H1 (cell line): ENCODE measurements around the gene TSPAN15. TPM values are rescaled to one million over a fixed set of nuclear protein-coding genes. Genes with fewer than 3 reads are reported as not detected.

Experiments
- CTCF ChIA-PET: fragments of 300-600 bp; sonication (Branson Sonifier 250); formaldehyde crosslinking; loops from one replicate; lab custom pipeline; 2021; ENCODE audit not compliant: partially characterized antibody; lab: Charles Lee
- POLR2A ChIA-PET: fragments of 300-600 bp; sonication (Branson Sonifier 250); formaldehyde crosslinking; loops from one replicate; lab custom pipeline; 2021; ENCODE audit warnings: inconsistent platforms; ENCODE audit not compliant: partially characterized antibody; lab: Charles Lee
- DNase-seq, 2 experiments: peaks; one replicate each; pipeline versions ENCODE4 v3.0.0 to v3.0.0-alpha.2; 2010 to 2022; ENCODE audit warnings: low spot score in 2 of 2, low read depth in 1 of 2, mixed read lengths in 1 of 2
- FAIRE-seq: peaks from 2 replicates; lab custom pipeline; 2011; peaks lifted over from hg19 to GRCh38; lab: Jason Lieb, UNC
- H2AFZ ChIP-seq: 2 replicates; pipeline ENCODE4 v1.8.1; 2012; ENCODE audit warnings: low read length, inconsistent platforms
- H2AK5ac ChIP-seq: 2 replicates; pipeline ENCODE4 v1.6.1; 2013; ENCODE audit warnings: low read depth, low read length
- H2BK120ac ChIP-seq: replicated peaks from 2 replicates; pipeline ENCODE3; 2013; ENCODE audit warnings: low read depth, low read length, inconsistent platforms
- H2BK12ac ChIP-seq: 2 replicates; pipeline ENCODE4 v1.6.1; 2013; ENCODE audit warnings: low read depth, low read length
- H2BK15ac ChIP-seq: 2 replicates; pipeline ENCODE4 v1.6.1; 2013; ENCODE audit warnings: low read length
- H2BK20ac ChIP-seq: 2 replicates; pipeline ENCODE4 v1.6.1; 2013; ENCODE audit warnings: low read length
- H2BK5ac ChIP-seq: 2 replicates; pipeline ENCODE4 v1.6.1; 2013; ENCODE audit warnings: low read depth, low read length
- H3K14ac ChIP-seq: 2 replicates; pipeline ENCODE4 v1.6.1; 2013; ENCODE audit warnings: inconsistent platforms; ENCODE audit not compliant: insufficient read length
- H3K18ac ChIP-seq: 2 replicates; pipeline ENCODE4 v1.6.1; 2013; ENCODE audit warnings: low read length; ENCODE audit errors: extremely low read depth
- H3K23ac ChIP-seq: 2 replicates; pipeline ENCODE4 v1.6.1; 2013; ENCODE audit warnings: inconsistent platforms; ENCODE audit not compliant: insufficient read length
- H3K23me2 ChIP-seq: 2 replicates; pipeline ENCODE4 v1.6.1; 2013; ENCODE audit warnings: low read depth, low read length
- H3K27ac ChIP-seq: 2 replicates; pipeline ENCODE4 v1.6.1; 2011; ENCODE audit warnings: low read depth, low read length, inconsistent platforms
- H3K27me3 ChIP-seq, 4 experiments: replicated peaks in 1 of 4; 1 replicate in 1 of 4; 2 replicates in 3 of 4; pipeline versions ENCODE4 v1.6.1 to v1.8.1; 2011 to 2013; ENCODE audit warnings: low read length in 3 of 4, mild to moderate bottlenecking in 3 of 4, inconsistent platforms in 2 of 4, mixed read lengths in 2 of 4, moderate library complexity in 1 of 4; ENCODE audit not compliant: control insufficient read depth in 3 of 4, insufficient read depth in 3 of 4; ENCODE audit errors: extremely low read depth in 1 of 4
- H3K36me3 ChIP-seq, 4 experiments: 2 replicates each; pipeline versions ENCODE4 v1.6.1 to v1.8.1; 2011 to 2013; ENCODE audit warnings: mild to moderate bottlenecking in 4 of 4, low read length in 3 of 4, moderate library complexity in 2 of 4, control low read depth in 1 of 4, inconsistent platforms in 1 of 4; ENCODE audit not compliant: insufficient read depth in 4 of 4, control insufficient read depth in 2 of 4
- H3K4ac ChIP-seq: replicated peaks from 2 replicates; pipeline ENCODE3; 2013; ENCODE audit warnings: low read length, low read depth, mixed read lengths, inconsistent platforms; ENCODE audit not compliant: insufficient read length
- H3K4me1 ChIP-seq, 4 experiments: replicated peaks in 1 of 4; 1 replicate in 1 of 4; 2 replicates in 3 of 4; pipeline versions ENCODE4 v1.6.1 to v1.8.1; 2011 to 2013; ENCODE audit warnings: low read length in 3 of 4, inconsistent platforms in 2 of 4, mixed read lengths in 1 of 4; ENCODE audit not compliant: insufficient read depth in 4 of 4, control insufficient read depth in 3 of 4
- H3K4me2 ChIP-seq, 2 experiments: 2 replicates each; pipeline versions ENCODE4 v1.6.1 to v1.8.1; 2011 to 2013; ENCODE audit warnings: low read depth in 2 of 2, low read length in 2 of 2, control low read depth in 1 of 2, inconsistent platforms in 1 of 2, mild to moderate bottlenecking in 1 of 2; ENCODE audit not compliant: insufficient read depth in 1 of 2
- H3K4me3 ChIP-seq, 4 experiments: fragments of 200-600, 300-600 bp in 1 of 4; sonication (generic), shearing (Covaris generic), sonication (Bioruptor Twin) in 1 of 4; 2 replicates each; pipeline versions ENCODE4 v1.5.1 to v1.8.1; 2011 to 2016; ENCODE audit warnings: low read length in 4 of 4, low read depth in 3 of 4, control low read depth in 2 of 4, inconsistent platforms in 2 of 4, mild to moderate bottlenecking in 2 of 4, mixed read lengths in 1 of 4, moderate library complexity in 1 of 4; ENCODE audit not compliant: insufficient read depth in 2 of 4; ENCODE audit errors: extremely low read depth in 1 of 4
- H3K56ac ChIP-seq: replicated peaks from 2 replicates; pipeline ENCODE3; 2013; ENCODE audit warnings: low read depth, mild to moderate bottlenecking, mixed read lengths, low read length, inconsistent platforms; ENCODE audit not compliant: insufficient read length
- H3K79me1 ChIP-seq: 2 replicates; pipeline ENCODE4 v1.6.1; 2013; ENCODE audit warnings: low read depth, low read length, control low read depth
- H3K79me2 ChIP-seq, 2 experiments: 2 replicates each; pipeline versions ENCODE4 v1.6.1 to v1.8.1; 2012 to 2013; ENCODE audit warnings: low read length in 2 of 2, mild to moderate bottlenecking in 2 of 2, inconsistent platforms in 1 of 2; ENCODE audit not compliant: insufficient read depth in 2 of 2, control insufficient read depth in 1 of 2
- H3K9ac ChIP-seq, 4 experiments: replicated peaks in 1 of 4; 1 replicate in 1 of 4; 2 replicates in 3 of 4; pipeline versions ENCODE4 v1.6.1 to v1.8.1; 2011 to 2013; ENCODE audit warnings: low read depth in 3 of 4, low read length in 3 of 4, control low read depth in 2 of 4, mild to moderate bottlenecking in 2 of 4, moderate library complexity in 2 of 4, inconsistent platforms in 1 of 4; ENCODE audit errors: extremely low read depth in 1 of 4
- H3K9me3 ChIP-seq, 2 experiments: 2 replicates each; pipeline versions ENCODE4 v1.6.1 to v1.8.1; 2012 to 2013; ENCODE audit warnings: mild to moderate bottlenecking in 2 of 2, moderate library complexity in 2 of 2, control low read depth in 1 of 2, inconsistent platforms in 1 of 2, low read depth in 1 of 2, low read length in 1 of 2, mixed read lengths in 1 of 2; ENCODE audit not compliant: insufficient read depth in 2 of 2
- H4K20me1 ChIP-seq, 2 experiments: replicated peaks in 1 of 2; 2 replicates each; pipeline versions ENCODE3 to v1.8.1; 2011 to 2013; ENCODE audit warnings: inconsistent platforms in 2 of 2, low read length in 2 of 2, mild to moderate bottlenecking in 1 of 2; ENCODE audit not compliant: insufficient read depth in 2 of 2, control insufficient read depth in 1 of 2
- H4K5ac ChIP-seq: 2 replicates; pipeline ENCODE4 v1.6.1; 2013; ENCODE audit warnings: low read length, low read depth, mixed read lengths, inconsistent platforms; ENCODE audit not compliant: insufficient read length
- H4K8ac ChIP-seq: 2 replicates; pipeline ENCODE4 v1.8.0; 2013; ENCODE audit warnings: mild to moderate bottlenecking, moderate library complexity, low read length, inconsistent platforms; ENCODE audit not compliant: insufficient read depth; ENCODE audit errors: extremely low read depth
- H4K91ac ChIP-seq: replicated peaks from 2 replicates; pipeline ENCODE3; 2013; ENCODE audit warnings: low read length, mixed read lengths, inconsistent platforms; ENCODE audit not compliant: insufficient read length
- GTF2F1 ChIP-seq: IDR thresholded peaks from 2 replicates; pipeline ENCODE4 v1.6.1; 2012; ENCODE audit warnings: low read depth, low read length, improper control_type of control experiment, borderline replicate concordance
- HDAC2 ChIP-seq, 2 experiments: fragments of 300-600 bp in 1 of 2; sonication (generic) in 1 of 2; IDR thresholded peaks; 2 replicates each; pipeline ENCODE4 v1.6.1; 2011 to 2012; ENCODE audit warnings: low read depth in 2 of 2, low read length in 2 of 2, mild to moderate bottlenecking in 2 of 2, moderate library complexity in 2 of 2, borderline replicate concordance in 1 of 2, inconsistent platforms in 1 of 2
- JUND ChIP-seq: IDR thresholded peaks from 2 replicates; pipeline ENCODE4 v1.6.1; 2011; ENCODE audit warnings: mild to moderate bottlenecking, improper control_type of control experiment, low read length
- POLR2A ChIP-seq, 2 experiments: IDR thresholded peaks; 1 replicate in 1 of 2; 2 replicates in 1 of 2; pipeline ENCODE4 v1.6.1; 2011; ENCODE audit warnings: low read depth in 2 of 2, low read length in 2 of 2, mild to moderate bottlenecking in 2 of 2; ENCODE audit errors: control extremely low read depth in 1 of 2
- SIX5 ChIP-seq: IDR thresholded peaks from 2 replicates; pipeline ENCODE4 v1.6.1; 2011; ENCODE audit warnings: mild to moderate bottlenecking, low read depth, low read length
- TBP ChIP-seq: IDR thresholded peaks from 2 replicates; pipeline ENCODE4 v1.6.1; 2011; ENCODE audit warnings: low read depth, low read length, improper control_type of control experiment
- TCF12 ChIP-seq: IDR thresholded peaks from 2 replicates; pipeline ENCODE4 v1.6.1; 2011; ENCODE audit warnings: low read depth, mild to moderate bottlenecking, low read length
- WGBS, 2 experiments: shearing (Covaris generic) in 1 of 2; methylation state at CpG; one replicate each; pipeline versions ENCODE4 v1.1.6 to v1.1.7; 2013 to 2015; ENCODE audit warnings: low lambda C conversion rate in 2 of 2, mixed read lengths in 2 of 2, inconsistent platforms in 1 of 2, low coverage in 1 of 2, missing lambda C conversion rate in 1 of 2; ENCODE audit not compliant: insufficient replicate concordance in 2 of 2, insufficient coverage in 1 of 2, insufficient read length in 1 of 2; ENCODE audit errors: extremely low coverage in 1 of 2, missing lambda C conversion rate in 1 of 2; 5-methylcytosine and 5-hydroxymethylcytosine counted together
- polyA plus RNA-seq, 7 experiments: library from polyadenylated mRNA; depleted of rRNA in 3 of 7; stranded (reverse) in 5 of 7; unstranded in 2 of 7; fragments of >200 nt in 5 of 7; fragments of 200-250 nt in 2 of 7; gene quantifications; 1 replicate in 5 of 7; 2 replicates in 1 of 7; 4 replicates in 1 of 7; pipeline versions ENCODE4 v1.2.1 to v1.2.3, GENCODE V29; 2011 to 2013; ENCODE audit warnings: missing spikeins in 2 of 7, mixed read lengths in 2 of 7
- total RNA-seq: library from RNA; stranded (reverse); fragmentation: NEBNext Ultra II Directional; extraction: Animal tissue kit (Norgen Biotek cat#: 25700); gene quantifications from 2 replicates; pipeline ENCODE4 v1.2.1, GENCODE V29; 2021
- TF ChIP-seq, protein P1 (sequence below): IDR thresholded peaks from 2 replicates; pipeline ENCODE4 v1.6.1; 2011; ENCODE audit warnings: low read depth, mild to moderate bottlenecking, low read length; ENCODE audit not compliant: insufficient read depth
- TF ChIP-seq, protein P2 (sequence below): IDR thresholded peaks from 2 replicates; pipeline ENCODE4 v1.6.1; 2012; ENCODE audit warnings: inconsistent platforms

Gene TSPAN15
- total and polyA plus RNA-seq, 2 of the 8 experiments (the other 6 are each of a cell fraction or from before 2014, with no cell fraction given): 9.7 to 20.0 TPM

GRCh38 chr10:69460576-69461242, 9.4 kb downstream of the TSPAN15 start:
- TF ChIP-seq TBP (no peak), JUND (no peak), SIX5 (no peak), GTF2F1 (no peak), HDAC2 (IDR thresholded peaks at IDR 0.05; ENCODE audit: borderline replicate concordance in 1 of 2, low read depth in 2 of 2, low read length in 2 of 2) (no peak), TCF12 (no peak), POLR2A (IDR thresholded peaks at IDR 0.05; ENCODE audit: control extremely low read depth in 1 of 2, low read depth in 2 of 2, low read length in 2 of 2) (no peak)
- TF ChIP-seq, protein P1, sequence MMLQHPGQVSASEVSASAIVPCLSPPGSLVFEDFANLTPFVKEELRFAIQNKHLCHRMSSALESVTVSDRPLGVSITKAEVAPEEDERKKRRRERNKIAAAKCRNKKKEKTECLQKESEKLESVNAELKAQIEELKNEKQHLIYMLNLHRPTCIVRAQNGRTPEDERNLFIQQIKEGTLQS: no peak
- TF ChIP-seq, protein P2, sequence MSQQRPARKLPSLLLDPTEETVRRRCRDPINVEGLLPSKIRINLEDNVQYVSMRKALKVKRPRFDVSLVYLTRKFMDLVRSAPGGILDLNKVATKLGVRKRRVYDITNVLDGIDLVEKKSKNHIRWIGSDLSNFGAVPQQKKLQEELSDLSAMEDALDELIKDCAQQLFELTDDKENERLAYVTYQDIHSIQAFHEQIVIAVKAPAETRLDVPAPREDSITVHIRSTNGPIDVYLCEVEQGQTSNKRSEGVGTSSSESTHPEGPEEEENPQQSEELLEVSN: no peak
- Histone ChIP-seq H2BK12ac (no peak overlapping the region), H3K23me2 (no peaks in the 10 kb centered on the region), H3K9ac (no peak overlapping the region), H2BK15ac (no peak overlapping the region), H3K9me3 (no peaks in the 10 kb centered on the region), H2AFZ (no peak overlapping the region), H3K14ac (no peak overlapping the region), H3K27ac (no peak overlapping the region), H3K36me3 (no peaks in the 10 kb centered on the region), H3K79me1 (no peaks in the 10 kb centered on the region), H2AK5ac (no peak overlapping the region), H3K4ac (no peak overlapping the region), H3K27me3 (no peaks in the 10 kb centered on the region), H4K20me1 (peaks cover 0 to 2% of the 10 kb centered on the region in 2 experiments), H2BK20ac (no peak overlapping the region), H4K91ac (no peak overlapping the region), H3K4me2 (no peak overlapping the region), H4K5ac (no peak overlapping the region), H3K4me1 (no peaks in the 10 kb centered on the region), H3K79me2 (no peaks in the 10 kb centered on the region), H3K18ac (no peak overlapping the region), H3K56ac (no peak overlapping the region), H2BK5ac (no peak overlapping the region), H3K4me3 (no peak overlapping the region), H4K8ac (0 out of 2 replicates have a peak overlapping the region, but pooled peaks have one; percentile 1), H2BK120ac (no peak overlapping the region), H3K23ac (no peak overlapping the region)
- 79% methylated on average over 9 of the region's 9 CpGs; no CpG with 5 or more reads in 1 of the 2 experiments for WGBS, 2 experiments
- ChIA-PET CTCF (interaction anchor here (1.3 to 1.9 kb wide), 2 partner anchors 10 to 12 kb away, joined by 6 to 8 read pairs; partner anchors contain the start of gene TSPAN15), POLR2A (no interaction called here)
- DNase-seq (no peak), FAIRE-seq (no peak)
